HG02938 (cell line): ENCODE measurements around the gene CDC26.
"Not testable (repeated sequence)": the region's sequence is repeated elsewhere in the genome, so short reads cannot be mapped to it uniquely, and the experiment has no call there.

Experiments used
- ATAC-seq: cut with Tn5 transposase; IDR thresholded peaks from one replicate; pipeline ENCODE4 v1.9.1; 2021; ENCODE audit warnings: mild to moderate bottlenecking, moderate library complexity; ENCODE audit not compliant: unreplicated experiment

Gene CDC26

DNA sequence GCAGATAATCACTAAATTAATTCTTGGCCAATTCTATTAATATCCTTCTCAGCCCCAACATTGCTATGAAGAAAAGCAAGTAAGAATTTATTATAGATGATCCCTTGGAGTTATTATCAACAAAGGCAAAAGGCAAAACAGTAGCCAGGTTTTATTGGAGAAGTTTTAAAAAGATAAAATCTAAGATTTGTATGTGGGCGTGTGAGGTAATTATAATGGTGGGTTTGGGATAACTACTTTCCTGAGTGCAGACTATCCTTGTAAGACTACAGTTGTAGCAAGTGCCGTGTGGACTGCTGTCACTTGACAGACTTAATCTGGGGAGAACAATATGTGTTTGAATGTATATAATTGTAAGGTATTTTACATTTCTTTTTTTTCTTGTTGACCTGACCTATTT, 30.8 kb downstream of the CDC26 start:
- no peak for ATAC-seq

DNA sequence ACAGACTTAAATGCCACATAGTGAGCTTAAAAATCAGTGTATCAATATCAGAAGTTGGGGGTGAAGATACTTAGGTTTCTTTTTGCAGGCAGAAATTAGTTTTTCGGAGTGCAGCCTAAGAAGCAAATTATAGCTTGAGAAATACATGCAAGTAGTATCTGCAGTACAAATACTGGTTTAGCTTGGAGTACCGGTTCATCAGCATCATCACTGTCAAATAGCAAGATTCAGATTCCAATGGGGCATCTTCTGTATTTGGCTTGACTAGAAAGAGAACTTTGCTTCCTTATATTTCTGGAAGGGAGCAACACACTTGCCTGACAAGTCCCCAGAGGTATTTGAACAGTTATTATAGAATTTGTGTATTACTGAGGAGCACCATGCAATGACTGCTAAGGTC, 34.2 kb downstream of the CDC26 start:
- no peak for ATAC-seq

DNA sequence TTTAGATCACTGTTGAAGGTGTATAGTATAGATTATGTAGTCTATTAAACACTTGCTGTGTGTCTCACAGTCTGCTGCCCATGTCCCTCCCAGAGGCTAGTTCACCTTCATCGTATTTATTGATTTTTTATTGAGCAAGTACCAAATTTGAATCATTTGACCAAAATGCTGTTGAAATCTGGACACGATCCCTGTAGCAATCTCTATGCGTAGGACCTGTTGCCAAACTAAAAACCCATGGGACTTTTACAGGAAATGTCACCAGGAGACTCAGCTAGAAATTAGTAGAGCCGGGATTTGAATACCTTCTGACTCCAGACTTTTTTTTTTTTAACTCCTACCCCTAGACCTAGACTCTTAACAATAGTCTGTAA, 36.5 kb downstream of the CDC26 start:
- ATAC-seq: no peak

DNA sequence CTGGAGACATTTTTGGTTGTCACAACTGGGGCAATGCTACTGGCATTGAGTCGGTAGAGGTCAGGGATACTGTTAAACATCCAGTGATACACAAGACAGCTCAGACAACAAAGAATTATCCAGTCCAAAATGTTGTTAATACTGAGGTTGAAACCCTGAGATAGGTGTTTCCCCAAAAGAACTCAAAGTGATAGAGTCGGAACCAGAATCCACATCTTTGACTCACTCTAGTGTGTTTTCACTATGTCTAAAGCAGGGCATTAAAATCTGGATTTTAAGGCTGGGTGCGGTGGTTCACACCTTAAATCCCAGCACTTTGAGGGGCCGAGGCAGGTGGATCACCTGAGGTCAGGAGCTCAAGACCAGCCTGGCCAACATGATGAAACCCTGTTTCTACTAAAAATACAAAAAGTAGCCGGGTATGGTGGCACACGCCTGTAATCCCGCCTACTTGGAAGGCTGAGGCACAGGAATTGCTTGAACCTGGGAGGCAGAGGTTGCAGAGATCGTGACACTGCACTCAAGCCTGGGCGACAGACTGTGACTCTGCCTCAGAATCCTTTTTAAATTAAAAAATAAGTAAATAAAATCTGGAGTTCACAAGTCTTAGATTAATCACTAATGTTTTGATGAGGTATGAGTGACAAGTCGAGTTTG, 37.0 kb downstream of the CDC26 start:
- no peak for ATAC-seq

DNA sequence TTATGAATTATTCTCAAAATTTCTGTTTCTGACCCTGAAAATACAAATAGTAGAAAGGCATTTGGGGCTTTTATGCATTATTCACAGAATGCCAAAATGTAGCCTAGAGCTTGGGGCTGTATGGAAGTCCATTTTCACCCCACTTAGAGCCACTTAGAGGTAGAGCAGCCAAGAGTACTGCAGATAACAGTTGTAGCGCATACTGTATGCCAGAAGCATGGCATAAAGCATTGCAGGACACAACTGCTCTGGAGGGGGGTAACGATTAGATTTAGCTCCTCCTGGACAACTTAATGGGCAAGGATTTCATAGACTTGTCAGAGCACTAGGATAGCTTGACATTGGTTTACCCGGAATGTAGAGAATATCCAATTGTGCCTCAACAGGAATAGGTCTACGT, 38.3 kb downstream of the CDC26 start:
- ATAC-seq: no peak

DNA sequence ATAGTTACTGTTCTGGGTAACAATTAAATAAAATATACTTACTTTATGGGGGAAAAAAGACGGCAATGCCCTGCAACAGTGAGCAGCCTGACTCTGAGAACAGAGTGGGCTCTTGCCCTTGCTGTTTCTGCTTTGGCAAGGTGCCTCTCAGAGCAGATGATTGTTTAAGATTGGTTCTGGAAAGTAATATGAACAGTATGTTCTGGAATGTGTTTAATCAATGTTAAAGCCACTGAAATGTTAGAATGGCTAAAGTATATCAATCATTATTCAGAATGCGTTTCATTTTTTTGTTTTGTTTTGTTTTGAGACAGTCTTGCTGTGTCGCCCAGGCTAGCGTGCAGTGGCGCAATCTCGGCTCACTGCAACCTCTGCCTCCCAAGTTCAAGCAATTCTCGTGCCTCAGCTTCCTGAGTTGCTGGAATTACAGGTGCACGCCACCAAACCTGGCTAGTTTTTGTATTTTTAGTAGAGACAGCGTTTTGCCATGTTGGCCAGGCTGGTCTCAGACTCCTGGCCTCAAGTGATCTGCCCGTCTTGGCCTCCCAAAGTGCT, 39.6 kb downstream of the CDC26 start:
- ATAC-seq: not testable (repeated sequence)

DNA sequence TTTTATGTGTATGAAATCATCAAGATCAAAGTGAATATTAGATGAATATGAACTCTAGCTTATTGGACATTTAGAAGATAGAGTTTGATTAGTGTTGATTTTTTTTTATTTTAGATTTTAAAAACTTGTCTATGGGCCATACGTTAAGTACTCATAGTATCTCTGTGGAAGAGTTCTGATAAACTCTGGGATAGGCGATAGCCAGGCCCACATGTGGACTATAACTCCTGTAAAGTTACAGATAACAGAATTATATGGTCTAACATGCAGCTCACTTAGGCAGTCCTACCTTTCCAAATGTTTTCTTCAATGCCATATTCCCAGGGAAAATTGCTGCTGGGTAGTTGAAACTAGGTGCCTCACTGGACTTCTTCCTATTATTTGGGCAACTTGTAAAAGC, 43.7 kb downstream of the CDC26 start:
- ATAC-seq: no peak

DNA sequence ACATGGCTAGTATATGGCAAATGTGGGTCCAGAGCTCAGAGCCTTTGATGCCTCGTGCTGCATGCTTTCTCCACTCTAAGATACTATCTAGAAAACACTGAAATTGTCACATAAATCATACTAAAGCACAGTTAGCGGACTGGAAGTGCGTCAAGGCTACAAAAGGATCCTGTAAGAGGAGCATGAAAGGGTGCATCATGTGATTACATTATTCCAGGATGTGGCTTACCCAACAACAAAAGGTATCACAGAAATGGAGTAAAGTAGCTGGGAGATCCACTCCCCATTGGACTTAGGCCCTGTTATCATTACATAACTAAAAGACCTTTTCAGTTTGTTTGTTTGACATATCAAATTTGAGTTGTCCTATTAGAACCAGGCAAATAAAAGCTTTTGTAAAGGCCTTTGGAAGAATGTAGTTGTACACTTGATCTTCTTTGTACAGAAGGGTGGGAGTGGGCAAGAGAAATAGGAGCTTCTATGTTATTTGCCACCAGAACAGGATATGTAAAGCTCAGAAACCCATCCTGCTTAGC, 47.2 kb downstream of the CDC26 start:
- no peak for ATAC-seq

DNA sequence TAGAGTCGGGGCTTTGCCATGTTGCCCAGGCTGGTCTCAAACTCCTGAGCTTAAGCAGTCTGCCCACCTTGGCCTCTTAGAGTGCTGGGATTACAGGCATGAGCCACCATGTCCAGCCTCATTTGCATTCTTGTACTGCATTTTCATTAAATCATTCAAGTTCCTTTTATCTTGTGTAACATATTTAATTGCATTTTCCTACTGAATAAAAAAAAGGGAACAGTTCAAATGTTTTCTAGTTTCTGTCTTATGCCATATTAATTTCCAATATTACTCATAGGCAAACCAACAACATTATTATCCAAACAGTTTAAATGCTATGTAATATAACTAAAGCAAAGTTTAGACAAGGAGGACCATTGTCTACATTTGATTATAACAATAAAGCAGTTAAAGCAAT, 47.9 kb downstream of the CDC26 start:
- ATAC-seq: no peak

DNA sequence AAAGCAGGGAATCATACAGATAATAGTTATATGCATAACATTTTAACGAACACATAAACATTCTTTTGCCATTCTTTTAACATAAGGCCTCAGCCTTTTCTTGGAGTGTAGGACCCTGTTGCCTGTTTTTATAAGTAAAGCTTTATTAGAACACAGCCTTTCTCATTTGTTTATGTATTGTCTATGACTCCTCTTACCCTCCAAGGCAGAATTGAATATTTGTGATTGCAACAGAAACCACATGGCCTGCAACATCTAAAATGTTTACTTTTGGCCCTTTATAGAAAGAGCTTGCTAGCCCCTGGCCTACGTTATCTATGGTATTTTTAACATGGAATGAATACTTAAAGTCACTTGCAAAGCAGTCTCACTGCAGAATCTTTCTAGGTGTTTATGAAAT, 51.4 kb downstream of the CDC26 start:
- ATAC-seq: no peak

DNA sequence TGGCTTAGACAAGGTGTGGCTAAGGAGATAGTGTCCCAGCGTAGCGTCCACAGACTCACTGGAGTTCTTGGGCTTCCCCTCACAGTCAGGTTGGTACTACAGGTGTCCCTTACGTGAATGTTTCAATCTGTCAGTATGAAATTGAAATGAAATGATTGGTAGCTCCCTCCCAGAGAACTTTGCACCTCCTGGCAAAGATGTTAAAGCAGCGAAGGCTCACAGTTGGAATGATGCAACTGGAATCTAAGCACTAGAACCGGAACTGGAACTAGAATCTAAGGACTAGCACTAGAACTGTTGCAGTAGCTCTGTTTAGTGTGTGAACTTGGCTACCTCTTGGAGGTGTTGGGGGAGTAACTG, 52.9 kb downstream of the CDC26 start:
- no peak for ATAC-seq

DNA sequence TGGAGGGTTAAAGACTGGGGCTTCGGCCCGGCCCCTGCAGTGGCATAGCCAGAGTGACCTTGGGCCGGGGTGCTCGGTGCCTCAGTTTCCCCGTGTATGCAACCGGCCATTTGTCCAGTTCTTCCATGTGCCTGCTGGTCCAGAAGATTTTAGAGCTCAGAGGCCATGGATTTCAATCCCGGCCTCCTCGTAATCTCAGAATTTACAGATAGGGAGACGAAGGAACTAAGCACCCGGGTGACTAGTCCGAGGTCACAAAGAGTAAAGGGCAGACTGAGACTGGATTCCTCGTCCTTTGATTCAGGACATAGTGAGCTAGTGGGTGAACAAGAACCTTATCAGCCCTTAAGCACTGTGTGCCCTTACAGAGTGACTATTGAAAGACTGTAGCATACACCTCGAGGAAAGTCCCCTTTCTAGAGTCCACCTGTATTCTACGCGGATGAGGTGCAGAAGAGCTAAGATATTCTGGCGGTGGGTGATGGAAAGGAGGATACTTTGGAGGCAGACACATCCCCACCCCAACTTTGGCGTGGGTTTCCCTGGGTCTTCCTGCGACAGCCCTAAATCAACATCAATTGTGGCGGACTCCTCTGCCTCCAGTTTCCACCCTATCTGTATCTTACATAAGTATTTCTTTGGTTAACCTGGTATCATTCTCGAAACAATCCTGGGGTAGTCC, 53.4 kb downstream of the CDC26 start:
- ATAC-seq: no peak

DNA sequence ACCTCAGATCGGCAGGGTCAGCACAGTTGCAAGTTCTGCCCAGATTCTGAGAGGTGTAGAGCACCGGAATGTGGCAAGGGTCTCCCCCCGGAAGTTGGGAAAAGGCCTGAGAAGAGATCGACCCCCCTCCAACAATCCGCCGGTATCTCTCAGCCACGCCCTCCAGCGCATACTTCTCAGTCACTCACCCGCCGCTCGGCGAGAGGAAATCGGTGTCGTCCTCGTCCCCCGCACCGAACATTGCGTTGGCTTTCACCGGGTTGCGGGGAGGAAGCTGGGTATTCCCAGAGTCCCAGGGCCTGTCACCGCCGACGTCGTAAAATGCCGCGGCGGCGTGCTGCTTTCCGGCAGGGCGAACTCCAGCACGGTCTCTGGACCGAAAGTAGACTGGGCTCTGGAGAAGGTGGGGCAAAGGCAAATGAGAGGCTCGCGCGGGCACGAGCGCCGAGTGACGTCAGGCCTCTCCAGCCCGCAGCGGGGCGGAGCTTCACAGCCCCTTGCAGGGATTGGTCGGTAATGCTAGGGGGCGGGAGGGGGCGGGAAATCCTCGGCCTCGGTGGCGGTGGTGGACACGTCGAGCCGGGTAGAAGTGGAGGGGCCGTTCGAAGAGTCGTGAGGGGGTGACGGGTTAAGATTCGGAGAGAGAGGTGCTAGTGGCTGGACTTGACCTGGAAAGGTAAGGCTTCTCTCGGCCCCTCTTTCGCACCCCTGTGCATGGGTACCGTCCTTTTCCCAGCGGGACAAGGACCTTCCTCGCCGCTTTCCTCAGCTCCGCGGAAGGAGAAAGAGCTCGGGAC, 54.2 kb downstream of the CDC26 start, which contains the start of the genes FKBP15 and SLC31A1:
Gene FKBP15 (minus strand): TSS at position 275 of the 797 bp plus-strand sequence. CDS start 34 bp downstream, at position 241.
Gene SLC31A1 (plus strand): TSS at position 542 of the 797 bp plus-strand sequence. CDS start 34,605 bp downstream, outside the sequence.
- peak; percentile 73 for ATAC-seq

DNA sequence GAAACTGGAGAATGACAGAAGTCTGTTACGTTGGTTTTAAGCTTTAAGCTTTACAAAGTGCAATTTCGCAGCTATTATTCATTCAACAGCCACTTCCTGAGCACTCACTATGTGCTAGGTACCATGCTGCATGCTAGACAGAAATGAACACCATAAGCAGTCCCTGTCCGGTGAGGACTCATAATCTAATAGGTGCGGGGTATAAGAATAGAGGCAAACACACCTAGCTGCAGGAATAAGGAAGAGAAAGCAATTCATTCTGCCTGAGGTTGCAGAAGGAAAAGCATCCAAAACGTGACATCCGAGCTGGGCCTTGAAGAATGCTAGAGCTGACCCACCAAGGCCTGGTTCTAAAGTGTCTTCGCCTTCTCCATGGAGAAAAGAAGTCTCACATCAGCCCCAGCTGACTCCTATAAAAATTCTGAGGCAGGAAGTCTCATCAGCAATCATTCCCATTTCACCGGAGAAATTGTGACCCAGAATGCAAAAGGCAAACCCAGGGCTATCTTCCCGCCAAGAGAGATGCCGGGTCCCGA, 54.8 kb downstream of the CDC26 start:
- peak; percentile 4 for ATAC-seq

DNA sequence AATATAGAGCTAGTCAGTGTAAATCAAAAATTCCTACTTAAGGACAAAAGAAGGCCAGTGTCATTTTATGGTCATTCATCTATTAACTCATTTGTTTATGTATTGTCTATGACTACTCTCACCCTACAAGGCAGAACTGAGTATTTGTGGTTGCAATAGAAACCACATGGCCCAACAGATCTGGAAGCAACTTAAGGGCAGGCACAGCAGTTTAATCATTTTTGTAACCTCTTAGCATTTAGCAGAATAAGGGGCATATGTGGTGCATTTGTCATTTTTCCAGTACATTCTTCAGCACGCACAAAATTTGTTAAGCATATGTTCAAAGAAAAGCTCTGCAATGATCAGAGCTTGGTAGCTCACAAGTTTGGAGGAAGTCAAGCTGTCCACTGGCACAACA, 55.4 kb downstream of the CDC26 start:
- ATAC-seq: peak; percentile 63

DNA sequence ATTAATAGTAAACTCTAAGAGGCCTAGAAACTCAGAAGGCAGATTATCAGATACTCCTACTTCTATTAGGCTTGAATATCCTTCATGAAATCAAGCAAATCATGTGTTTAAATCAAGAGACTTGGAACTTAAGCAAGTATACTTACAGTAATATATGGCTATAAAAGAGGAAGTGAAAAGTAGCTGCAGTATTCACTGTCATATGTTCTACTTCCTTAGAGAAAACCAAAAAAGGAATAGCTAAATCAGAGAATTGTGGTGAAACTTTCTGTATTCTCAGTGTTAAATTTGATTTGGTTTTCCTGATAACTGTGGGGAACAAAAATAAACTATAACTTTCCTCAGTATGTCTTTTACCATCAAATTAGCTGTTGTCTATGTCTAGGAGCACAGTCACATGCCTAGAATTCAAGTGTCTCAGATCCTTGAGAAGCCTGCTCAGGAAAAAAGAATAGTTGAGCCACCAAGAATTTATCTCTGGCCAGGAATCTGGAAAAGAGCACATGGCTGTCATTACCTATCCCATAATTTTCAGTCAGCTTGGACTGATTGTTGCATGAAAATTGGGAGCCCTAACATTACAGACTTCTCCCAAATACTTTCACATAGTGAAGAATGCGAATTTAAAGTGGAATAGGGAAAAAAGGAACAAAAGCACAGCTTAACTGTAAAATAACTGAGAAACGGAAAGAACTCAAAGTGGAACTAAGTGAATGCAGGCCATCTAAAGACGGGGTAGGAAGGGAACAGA, 56.0 kb downstream of the CDC26 start:
- ATAC-seq: peak; percentile 44
